EH (cell line): ENCODE results near the gene BACH2.
"Not testable (repeated sequence)": the region's sequence is repeated elsewhere in the genome, so short reads cannot be mapped to it uniquely, and the experiment has no call there.

Experiments
- DNase-seq: peaks from one replicate; pipeline ENCODE4 v3.0.0-alpha.2; 2015; ENCODE audit warnings: low read depth

The BACH2 gene

DNA sequence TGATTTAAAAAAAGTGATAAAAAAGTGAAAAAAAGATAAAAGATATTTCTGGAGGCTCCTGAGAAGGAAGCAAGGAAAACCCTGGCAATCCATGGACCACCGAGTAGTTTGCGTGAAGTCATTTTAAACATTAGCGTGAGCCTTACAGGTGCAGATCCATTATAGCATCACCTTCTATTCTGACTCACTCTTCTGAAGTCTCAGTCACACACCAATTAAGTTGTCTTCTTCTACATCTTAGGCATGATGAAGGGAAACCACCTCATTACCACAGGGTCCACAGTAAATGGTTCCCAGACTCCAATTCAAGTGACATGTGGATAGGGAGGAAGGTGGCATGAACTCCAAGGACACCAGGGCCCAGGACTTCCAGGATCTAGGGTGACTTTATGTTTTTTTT lies 303.2 kb downstream of the BACH2 start:
- DNase-seq = no peak

DNA sequence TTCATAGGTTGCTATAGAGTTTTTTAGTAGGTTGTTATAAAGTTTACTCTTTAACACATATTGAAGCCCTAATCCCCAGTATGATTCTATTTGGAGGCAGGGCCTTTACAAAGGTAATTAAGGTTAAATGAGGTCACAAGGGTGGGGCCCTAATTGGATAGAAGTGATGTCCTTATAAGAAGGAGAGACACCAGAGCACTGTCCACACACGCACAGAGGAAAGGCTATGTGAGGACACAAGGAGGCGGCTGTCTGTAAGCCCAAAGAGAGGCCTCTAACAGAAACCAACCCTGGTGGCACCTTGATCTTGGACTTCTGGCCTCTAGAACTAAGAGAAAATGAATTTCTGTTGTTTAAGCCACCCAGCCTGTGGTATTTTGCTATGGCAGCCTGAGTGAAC lies 303.8 kb downstream of the BACH2 start:
- DNase-seq = no peak

DNA sequence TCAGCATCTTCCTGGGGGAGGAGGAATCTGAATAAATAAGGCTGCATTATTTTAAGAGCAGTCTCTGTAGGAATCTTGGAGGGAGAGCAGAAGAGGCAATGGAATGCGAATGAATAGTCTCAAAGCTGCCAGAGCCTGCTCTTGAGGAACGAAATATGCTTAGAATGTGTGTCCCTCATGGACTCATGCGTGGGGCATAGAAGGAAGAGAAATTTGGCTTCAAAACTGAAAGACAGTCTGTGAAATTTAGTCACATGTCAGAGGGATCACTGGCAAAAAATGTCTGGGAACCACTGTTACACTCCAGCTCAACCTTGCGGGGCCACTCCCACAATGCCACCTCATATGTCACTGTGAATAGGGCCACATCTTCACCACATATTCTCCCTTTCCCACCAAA lies 306.9 kb downstream of the BACH2 start:
- DNase-seq = peak; percentile 98

DNA sequence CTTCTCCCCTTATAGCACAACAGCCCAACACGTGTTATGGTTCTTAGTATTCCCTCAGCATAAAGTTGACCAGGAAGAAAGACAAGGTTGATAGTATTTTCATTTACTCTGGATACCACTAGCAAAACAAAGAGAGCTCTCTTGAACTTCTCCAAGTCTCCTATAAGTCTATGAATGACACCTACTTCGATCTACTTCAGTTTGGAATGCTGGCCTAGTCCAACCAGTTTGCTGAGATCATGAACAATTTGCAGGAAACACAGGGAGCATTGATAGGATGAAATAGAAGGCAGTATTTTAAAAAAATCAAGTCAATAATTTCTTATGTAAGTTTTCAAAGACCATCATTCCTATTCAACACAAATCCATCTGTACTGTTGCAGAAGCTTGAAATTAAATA lies 308.8 kb downstream of the BACH2 start:
- no peak for DNase-seq

DNA sequence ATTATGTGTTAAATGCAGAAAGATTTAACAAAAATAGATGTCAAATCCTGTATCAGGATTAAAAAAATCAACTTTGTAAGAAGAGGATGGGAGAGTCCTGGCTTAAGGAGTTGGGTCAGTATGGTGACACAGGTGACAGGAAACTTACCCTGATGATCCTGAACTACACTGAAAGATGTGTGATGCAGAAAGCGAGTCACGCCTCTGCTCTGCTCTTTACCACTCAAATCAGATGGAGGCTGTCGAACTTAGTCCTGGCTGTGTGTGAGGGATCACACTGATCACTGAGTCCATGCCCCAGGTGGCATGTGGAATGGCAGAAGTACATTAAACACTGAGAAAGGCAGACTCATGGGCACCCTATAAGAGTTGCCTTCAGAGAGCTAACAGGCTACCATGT lies 309.5 kb downstream of the BACH2 start:
- DNase-seq = no peak

DNA sequence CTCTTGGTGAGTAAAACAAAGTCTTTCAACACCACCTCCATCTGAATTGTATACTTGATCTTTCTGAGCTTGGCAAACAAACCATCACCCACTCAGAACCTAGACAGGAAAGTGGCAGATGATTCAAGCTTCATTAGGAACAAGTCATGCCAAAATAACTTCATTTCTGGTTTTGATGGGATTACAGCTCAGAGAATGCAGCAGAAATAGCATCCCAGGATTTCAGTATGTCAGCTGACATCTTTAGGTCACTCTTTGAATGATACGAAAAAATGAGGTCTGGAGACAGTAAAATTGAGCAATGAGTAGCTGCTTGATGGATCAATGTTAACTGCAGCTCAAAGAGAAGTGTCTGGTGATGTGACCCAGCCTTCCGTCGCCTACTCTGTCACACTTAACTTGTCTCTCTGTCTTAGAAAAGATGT lies 310.0 kb downstream of the BACH2 start:
- DNase-seq = peak; percentile 90

DNA sequence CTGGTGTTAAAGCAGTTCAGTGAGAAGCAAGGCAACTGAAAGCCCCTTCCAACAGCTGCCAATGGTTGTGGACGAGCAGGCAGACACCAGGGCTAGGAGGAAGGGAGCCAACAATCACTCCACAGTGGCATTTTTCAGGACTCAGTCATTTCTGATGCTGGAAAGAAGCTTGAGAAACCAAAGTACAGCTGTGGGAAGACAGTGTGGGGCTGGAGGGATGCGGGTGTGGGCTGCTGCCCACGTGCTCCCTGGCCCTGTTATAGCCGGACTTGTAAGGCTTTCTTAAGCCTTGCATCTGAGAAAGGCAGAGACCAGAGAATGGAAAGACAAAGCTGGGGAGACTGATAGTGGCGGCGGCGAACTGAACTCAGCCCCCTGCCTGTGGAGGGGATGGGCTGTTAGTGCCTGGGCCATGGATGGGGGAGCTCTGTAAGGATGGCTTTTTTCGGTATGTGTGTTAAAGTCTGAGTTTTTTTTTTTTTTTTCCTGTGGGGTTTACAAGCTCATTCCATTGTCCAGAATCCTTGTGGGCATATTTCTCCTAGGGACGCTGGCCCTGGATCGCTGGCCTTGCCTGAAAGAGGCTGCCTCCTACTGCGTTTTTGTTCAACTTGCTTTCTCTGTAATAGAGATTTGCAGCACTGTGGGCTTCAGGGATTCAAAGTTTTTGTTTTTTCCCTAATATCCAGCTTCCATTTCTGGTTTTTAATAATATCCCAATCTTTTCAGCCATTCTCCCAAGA lies 310.7 kb downstream of the BACH2 start:
- peak; percentile 96 for DNase-seq

DNA sequence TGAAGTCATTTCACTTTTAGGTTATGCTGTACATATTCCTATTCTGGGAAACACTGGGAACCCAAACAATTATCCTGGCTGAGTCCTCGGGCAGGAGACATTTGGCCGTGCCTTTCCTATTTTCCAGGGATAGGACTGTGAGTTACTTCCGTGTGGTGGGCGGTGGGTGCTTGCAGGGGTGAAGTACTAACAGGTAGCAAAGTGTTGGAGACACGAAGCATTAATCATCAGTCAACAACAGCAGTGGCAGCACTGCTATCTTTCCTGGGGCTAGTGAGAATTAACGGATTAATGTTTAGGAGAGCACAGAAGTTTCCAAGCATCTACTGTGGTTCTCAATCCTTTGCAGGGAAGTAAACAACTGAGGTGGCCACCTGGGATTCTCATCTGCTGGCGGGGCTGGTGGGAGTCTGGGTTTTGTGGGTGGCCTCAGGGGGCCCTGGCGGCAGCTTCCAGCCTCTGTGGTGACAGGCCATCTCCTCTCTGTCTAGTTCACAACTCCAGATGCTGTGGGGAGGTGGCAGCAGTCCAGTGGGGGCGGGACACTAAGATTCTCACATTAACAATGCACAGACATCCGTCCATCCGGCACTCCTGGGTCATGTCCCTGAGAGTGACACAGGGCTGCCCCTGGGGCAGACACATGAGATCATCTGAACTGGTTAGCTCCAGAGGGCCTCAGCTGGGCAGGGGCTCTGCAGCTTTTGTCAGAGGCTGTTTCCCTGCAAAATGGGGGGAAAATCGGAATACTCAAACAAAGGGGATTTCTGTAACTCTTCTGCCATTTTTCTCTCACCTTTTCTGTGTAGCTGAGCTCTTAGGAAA lies 311.5 kb downstream of the BACH2 start:
- peak; percentile 91 for DNase-seq

DNA sequence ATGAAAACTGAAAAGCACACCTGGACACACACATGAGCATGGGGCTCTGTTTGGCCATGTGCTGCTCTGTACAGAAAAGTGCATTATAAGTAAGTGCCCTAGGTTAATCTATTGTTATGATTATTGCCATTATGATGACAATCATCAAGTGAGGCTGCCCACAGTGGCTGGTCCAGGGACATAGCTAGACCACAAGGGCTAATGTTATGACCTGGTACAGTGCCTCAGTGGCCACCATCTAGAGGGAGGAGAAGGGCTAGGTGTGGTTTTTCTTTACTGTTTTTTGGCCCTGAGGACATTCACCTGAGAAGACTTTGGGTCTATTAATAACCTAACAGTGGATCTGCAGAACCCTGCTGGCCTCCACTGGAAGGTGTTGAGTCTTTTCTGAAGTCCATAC lies 316.3 kb downstream of the BACH2 start:
- DNase-seq = no peak

DNA sequence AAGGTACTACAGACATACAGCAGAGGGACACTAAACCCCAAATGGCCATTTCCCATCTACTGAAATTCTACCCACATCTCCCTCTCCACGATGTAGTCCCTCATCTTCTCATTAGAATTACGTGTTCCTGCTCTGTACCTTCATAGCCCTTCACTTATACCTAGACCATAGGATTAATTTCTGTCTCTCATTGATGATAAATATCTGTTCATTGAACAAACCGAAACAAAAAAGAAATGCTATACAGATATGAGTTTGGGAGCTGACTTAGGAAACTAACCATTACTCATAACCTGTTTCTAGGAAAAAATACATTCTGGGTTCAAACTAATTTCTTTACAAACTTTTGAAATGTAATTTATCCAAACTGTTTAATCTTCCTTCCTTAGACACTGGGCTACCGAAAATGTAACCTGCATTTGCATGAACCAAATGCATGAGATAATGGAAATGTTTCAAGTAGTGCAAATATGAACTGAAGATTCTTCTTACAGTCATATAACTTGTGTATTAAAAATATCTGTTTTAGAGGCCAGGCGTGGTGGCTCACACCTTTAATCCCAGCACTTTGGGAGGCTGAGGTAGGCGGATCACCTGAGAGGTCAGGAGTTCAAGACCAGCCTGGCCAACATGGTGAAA lies 317.0 kb downstream of the BACH2 start:
- no peak for DNase-seq

DNA sequence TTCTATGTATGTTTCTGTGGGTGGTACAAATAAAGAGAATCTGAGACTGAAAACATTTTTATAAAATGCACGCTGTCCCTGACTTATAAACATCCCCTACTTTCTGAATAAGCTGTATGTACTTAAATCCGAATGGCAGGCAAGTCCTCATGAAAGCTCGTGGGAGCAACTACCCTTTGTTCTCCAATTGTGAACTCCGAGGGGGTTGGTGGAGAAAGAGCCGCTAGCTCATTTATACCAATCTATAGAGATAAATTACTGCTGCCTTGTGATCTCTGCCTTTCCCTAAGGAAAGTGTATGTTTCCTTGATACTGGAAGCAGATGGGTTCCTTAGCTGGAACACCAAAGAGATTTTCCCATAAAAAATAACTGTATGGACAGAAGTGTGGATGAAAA lies 317.9 kb downstream of the BACH2 start:
- DNase-seq = no peak

DNA sequence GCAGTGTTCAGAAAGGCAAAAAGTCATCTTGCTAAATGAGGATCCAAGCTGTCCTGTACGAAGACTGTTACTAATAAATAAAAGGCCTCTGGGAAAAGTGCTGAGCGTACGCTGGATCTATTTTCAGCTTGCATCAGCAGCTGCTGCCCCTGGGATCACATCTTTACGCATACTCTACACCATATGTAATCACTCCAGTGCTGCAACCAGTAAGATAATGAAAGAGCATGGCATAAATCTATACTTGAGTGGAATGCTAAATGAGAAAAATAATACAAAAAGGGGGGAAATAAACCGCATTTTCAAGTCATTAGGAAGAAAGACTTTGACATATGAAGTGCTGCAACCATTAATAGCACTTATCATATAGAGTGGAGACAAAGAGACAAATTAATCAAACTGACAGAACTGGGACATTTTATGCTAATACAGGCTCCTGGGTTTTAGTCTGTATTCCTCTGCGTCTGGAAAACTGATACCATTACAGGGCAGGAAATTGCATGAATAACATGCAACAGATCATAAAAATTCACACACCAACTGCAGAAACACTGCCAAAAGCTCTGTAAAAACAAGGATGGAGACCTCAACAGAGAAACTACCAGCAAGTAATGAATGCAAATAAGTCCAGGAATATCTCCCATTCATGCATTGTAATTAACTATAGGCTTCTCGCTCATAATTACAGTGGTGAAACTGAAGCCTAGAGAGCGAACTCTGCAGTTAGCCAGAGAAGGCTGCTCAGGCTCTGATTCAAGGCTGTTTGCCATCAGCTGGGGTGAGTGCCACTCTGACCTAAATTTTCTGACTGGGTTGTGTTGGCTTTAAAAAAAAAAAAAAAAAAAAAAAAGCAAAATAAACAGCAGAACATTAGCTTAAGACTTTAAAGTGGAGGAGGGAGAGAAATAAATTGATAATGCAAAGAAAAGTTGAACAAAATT lies 318.6 kb downstream of the BACH2 start:
- DNase-seq = peak; percentile 73

DNA sequence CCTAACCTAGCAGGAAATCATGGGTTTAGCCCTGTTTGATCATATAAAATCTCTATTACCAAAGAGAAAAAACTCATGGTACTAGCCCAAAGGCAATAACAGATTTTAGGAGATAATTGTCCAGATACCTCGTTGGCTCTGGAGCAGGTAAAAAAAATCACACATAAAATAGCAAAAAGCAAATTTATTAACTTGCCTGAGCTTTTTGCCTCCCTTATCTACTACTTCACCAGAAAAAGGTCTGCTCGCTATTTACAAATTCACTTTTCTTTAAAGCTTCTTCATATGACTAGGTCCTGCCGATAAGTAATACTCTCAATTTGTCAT lies 320.0 kb downstream of the BACH2 start:
- DNase-seq = no peak

DNA sequence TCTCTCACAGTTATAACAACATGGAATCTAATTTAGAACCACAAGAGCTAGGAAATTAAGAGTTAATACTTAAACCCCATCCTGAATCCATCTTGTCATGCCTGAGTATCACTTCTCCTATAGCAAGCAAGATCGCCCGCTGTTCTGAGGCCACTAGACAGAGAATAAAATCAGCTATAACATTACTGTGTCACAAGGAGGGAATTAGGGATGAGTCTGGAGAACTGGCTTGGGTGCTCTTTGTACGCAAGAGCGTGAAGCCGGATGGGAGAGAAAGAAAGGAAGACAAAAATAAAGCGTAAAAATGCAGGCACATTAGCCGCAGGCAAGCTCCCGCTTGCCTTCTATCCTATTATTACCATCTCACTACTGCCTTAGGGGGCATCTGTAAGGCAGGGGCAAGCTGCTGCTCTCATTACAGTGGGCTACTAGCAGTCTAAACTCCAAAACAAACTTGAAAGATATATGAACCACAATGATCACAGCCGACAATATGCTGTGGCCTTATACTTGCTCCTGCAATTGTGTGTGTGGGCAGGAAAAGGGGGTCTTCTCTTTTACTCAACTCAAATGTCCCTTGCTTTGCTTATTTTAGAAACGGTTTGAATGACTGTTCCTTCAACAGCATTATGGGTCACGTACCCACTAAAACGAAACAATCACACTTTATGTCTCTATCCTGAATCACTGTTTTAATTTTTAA lies 320.5 kb downstream of the BACH2 start:
- no peak for DNase-seq

DNA sequence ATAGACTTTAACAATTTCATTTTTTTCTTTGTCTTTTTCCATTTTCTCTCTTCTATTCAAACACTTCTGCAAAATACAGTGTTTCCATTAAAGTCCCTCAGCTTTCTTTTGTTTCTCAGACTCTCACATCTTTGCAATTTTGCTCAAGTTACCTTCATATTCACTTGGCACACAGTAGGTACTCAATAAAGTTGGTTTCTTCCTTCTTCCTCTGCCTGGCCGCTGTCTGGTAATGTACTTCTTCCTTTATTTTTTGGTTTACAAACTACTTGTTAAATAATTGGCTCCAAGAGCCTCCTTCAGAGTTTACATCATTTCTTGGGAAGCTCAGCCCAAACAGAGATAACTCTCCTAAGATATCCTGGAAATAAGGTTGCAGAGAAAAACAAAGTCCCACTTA lies 321.3 kb downstream of the BACH2 start:
- no peak for DNase-seq

DNA sequence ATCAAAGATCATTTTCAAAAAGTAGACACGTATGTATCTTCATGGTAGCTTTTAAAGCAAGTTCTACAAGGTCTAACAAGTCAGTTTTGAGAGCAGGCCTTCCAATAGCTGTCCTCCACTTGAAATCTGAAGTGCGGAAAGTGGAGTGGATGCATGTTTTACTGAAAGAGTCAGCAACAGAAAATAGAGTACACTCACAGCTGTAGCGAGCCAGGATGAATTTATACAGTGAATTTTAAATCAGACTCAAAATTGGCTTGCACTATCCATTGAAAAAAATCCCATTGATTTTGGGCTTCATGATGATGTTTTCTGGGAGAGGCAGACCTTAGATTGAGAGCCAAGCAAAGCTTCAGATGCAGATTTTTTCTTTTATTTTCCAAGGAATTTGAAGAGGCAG lies 321.8 kb downstream of the BACH2 start:
- DNase-seq = no peak

DNA sequence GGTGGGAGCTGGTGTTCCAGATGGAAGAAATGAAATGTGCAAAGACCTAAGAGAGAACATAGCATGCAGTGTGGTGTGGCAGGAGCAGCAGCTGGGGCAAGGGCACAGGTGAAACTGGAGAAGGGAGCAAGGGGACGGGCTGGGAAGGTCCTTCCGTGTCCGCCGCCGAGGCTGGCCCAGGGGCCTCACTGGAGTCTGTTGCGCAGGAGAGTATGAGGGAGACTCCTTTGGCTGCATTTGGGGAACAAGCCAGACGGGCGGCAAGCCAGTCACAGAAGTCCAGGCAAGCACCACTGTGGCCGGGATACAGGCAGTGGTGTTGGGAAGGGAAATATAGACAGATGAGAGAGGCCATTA lies 324.6 kb downstream of the BACH2 start:
- no peak for DNase-seq

DNA sequence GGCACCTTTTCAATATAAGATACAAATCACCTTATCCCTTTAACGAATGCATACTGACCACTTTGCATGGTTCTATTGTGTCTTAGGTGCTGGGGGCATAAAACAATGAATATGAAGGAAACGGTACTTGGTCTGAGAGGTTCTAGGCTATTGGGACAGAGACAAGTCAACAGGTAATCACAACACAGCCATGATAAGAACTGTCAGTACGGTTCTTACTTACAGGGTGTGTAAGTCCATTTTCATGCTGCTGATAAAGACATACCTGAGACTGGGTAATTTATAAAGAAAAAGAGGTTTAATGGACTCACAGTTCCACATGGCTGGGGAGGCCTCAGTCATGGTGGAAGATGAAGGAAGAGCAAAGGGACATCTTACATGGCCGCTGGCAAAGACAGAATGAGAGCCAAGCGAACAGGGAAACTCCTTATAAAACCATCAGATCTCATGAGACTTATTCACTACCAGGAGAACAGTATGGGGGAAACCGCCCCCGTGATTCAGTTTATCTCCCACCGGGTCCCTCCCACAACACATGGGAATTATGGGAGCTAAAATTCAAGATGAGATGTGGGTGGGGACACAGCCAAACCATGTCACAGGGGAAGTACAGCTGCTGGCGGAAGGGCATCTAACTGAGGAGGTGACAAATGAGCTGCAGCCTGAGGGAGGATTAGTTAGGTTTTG lies 325.2 kb downstream of the BACH2 start:
- not testable (repeated sequence) for DNase-seq

DNA sequence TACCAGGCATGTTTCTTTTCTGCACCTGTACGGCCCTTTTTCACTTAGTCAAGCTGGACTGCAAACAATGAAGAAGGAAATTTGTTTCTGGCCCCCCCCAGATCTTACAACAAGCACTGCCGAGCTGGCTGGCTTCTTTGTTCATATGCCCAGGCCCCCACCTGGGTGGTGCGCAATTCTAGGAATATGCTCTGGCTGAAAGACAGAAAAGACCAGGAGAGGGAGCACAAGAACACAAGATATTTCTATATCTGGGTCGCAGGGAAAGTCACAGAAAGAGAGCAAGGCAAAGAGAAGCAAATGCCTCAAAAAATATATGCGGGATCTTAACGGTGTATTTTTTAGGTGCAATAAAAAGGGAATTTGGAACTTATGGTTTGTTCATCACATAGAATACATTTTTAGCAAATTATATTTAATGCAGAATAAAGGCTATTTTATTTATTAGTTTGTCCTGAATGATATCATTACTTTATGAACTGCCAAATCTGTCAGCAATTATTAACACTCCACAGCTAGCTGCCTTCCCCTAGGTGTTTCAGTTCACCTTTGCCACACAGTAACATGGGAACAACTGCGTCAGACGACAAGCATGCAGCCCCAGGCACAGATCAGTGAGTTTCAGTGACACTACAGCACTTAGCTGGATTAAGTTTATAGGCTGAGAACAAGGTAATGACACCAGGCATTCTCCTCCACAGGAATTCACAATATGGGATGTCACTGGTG lies 325.9 kb downstream of the BACH2 start:
- DNase-seq = peak; percentile 69

DNA sequence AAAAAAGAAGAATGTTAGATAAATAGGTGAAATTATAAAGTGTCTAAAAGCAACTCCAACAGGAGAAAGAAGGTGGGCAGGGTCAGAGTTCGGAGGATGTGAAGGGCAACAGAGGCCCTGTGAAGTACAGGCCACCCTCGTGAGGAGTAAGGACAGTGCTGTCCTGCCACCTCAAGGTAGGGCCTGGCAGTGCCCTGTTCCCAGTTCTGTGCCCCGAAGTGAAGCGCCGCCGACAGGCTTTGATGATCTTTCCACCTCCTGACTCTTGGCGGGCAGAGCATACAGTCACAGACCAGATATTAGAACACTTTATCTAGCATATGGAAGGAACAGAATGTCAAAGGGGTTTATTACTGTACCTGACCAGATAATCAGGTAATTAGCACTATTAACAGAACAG lies 326.6 kb downstream of the BACH2 start:
- DNase-seq = no peak
